ENCODE results near the gene ATP4B.

The ATP4B gene

GRCh38 chr13:113605866-113606438 lies 52.0 kb downstream of the ATP4B start:
- no peak for DNase-seq

- no peak for DNase-seq
Measured at GRCh38 chr13:113605461-113605860, 52.5 kb downstream of the ATP4B start.

GRCh38 chr13:113604186-113604585 lies 53.8 kb downstream of the ATP4B start:
- DNase-seq, result no peak

GRCh38 chr13:113603116-113603710 lies 54.8 kb downstream of the ATP4B start:
- DNase-seq, result no peak

GRCh38 chr13:113602291-113602988 lies 55.6 kb downstream of the ATP4B start:
- no peak for DNase-seq

GRCh38 chr13:113601166-113602070 lies 56.6 kb downstream of the ATP4B start:
- no peak for DNase-seq

GRCh38 chr13:113599391-113599790 lies 58.6 kb downstream of the ATP4B start:
- no peak for DNase-seq

Measured in NCI-H146 (cell line).